Measurements from ENCODE around the gene HYPK.
A peak's percentile ranks its signal among the peaks of the same experiment; 100 is the strongest.
"Not testable (repeated sequence)": the region's sequence is repeated elsewhere in the genome, so short reads cannot be mapped to it uniquely, and the experiment has no call there.

The HYPK gene

GRCh38 chr15:43795997-43796396 lies 4.4 kb upstream of the HYPK start:
- Histone ChIP-seq H3K4me1 (peaks cover 0 to 70% (median 51%) of the 10 kb centered on the region in 4 donors), H3K9me3 (no peaks in the 10 kb centered on the region), H3K4me3 (no peak overlapping the region), H3K27ac (no peak overlapping the region), H3K27me3 (no peaks in the 10 kb centered on the region), H3K36me3 (peaks cover 25 to 47% (median 36%) of the 10 kb centered on the region in 3 donors)
- no peak for TF ChIP-seq CTCF (IDR thresholded peaks at IDR 0.05)
- intact Hi-C loops (cut with DNase I; ENCODE audit: low total_unique reads): no loop called here
- no peak for DNase-seq

GRCh38 chr15:43796566-43796965 lies 3.8 kb upstream of the HYPK start:
- H3K27me3 ChIP-seq: no peaks in the 10 kb centered on the region
- no peak for DNase-seq
- peaks cover 25 to 47% (median 36%) of the 10 kb centered on the region in 3 donors for H3K36me3 ChIP-seq
- no peak overlapping the region for H3K4me3 ChIP-seq
- no peak overlapping the region for H3K27ac ChIP-seq
- TF ChIP-seq CTCF (IDR thresholded peaks at IDR 0.05): no peak
- peaks cover 0 to 76% (median 57%) of the 10 kb centered on the region in 4 donors for H3K4me1 ChIP-seq
- intact Hi-C loops (cut with DNase I; ENCODE audit: low total_unique reads): no loop called here
- H3K9me3 ChIP-seq: no peaks in the 10 kb centered on the region

- no peak for DNase-seq
These were observed 1.0 kb upstream of the HYPK start for GRCh38 chr15:43799209-43799944.

GRCh38 chr15:43799945-43800285 lies 484 bp upstream of the HYPK start, which contains the start of gene SERINC4:
Gene SERINC4 (minus strand): TSS chr15:43800220. CDS start chr15:43799986, 234 bp downstream.
- peaks cover 0 to 56% (median 39%) of the 10 kb centered on the region in 4 donors for H3K4me1 ChIP-seq
- H3K4me3 ChIP-seq: peak within 1 kb of the TSS; percentile 67 to 79
- no peak for TF ChIP-seq CTCF (IDR thresholded peaks at IDR 0.05)
- H3K27me3 ChIP-seq: no peaks in the 10 kb centered on the region
- intact Hi-C loops (cut with DNase I; ENCODE audit: low total_unique reads): loop anchor here (2.0 kb wide), 1 partner anchor 25 kb away; the partner anchor contains the start of gene MFAP1
- H3K27ac ChIP-seq: peak within 1 kb of the TSS; percentile 79 to 90
- H3K36me3 ChIP-seq: peaks cover 35 to 65% (median 55%) of the 10 kb centered on the region in 3 donors
- peak in 1 of 2 donors; percentile 69 for DNase-seq
- H3K9me3 ChIP-seq: no peaks in the 10 kb centered on the region

More at GRCh38 chr15:43799209-43799944, 1.0 kb upstream of the HYPK start:
- H3K27me3 ChIP-seq: no peaks in the 10 kb centered on the region
- peaks cover 35 to 65% (median 52%) of the 10 kb centered on the region in 3 donors for H3K36me3 ChIP-seq
- H3K4me3 ChIP-seq: no peak overlapping the region
- H3K9me3 ChIP-seq: no peaks in the 10 kb centered on the region
- peaks cover 0 to 61% (median 44%) of the 10 kb centered on the region in 4 donors for H3K4me1 ChIP-seq
- H3K27ac ChIP-seq: peak overlapping the region; percentile 79 to 90
- TF ChIP-seq CTCF (IDR thresholded peaks at IDR 0.05): no peak
- intact Hi-C loops (cut with DNase I; ENCODE audit: low total_unique reads): no loop called here

- Histone ChIP-seq H3K4me1 (peaks cover 0 to 31% (median 22%) of the 10 kb centered on the region in 4 donors), H3K36me3 (peaks cover 48 to 72% (median 59%) of the 10 kb centered on the region in 3 donors)
- DNase-seq; intact Hi-C loops (cut with DNase I; ENCODE audit: low total_unique reads); H3K9me3 ChIP-seq; H3K27ac ChIP-seq; H3K27me3 ChIP-seq; H3K4me3 ChIP-seq: not testable (repeated sequence)
These were observed 2.3 kb downstream of the HYPK start for GRCh38 chr15:43802676-43803075.

GRCh38 chr15:43808435-43808950 lies 8.1 kb downstream of the HYPK start:
- Histone ChIP-seq H3K4me1 (no peaks in the 10 kb centered on the region), H3K4me3 (no peak overlapping the region), H3K36me3 (peaks cover 83 to 99% (median 94%) of the 10 kb centered on the region in 3 donors), H3K9me3 (no peaks in the 10 kb centered on the region), H3K27ac (no peak overlapping the region), H3K27me3 (no peaks in the 10 kb centered on the region)
- no peak for DNase-seq
- intact Hi-C loops (cut with DNase I; ENCODE audit: low total_unique reads): no loop called here
- TF ChIP-seq CTCF (IDR thresholded peaks at IDR 0.05): no peak

All from tibial artery (tissue), 4 donors.